ENCODE data around the gene WRNIP1. TPM values are rescaled to one million over a fixed set of nuclear protein-coding genes. Genes with fewer than 3 reads are reported as not detected.

WRNIP1 gene
- total RNA-seq, 1 experiment from 2014 or later, result 78.8 TPM

- POLR2A ChIA-PET, result no interaction called here
Measured at GRCh38 chr6:2749969-2750600, 15.1 kb upstream of the WRNIP1 start.

More at GRCh38 chr6:2749969-2750600, 15.1 kb upstream of the WRNIP1 start:
- H3K27ac ChIP-seq (ENCODE audit: low read depth, low read length), result no peak overlapping the region
- H3K36me3 ChIP-seq (ENCODE audit: control insufficient read depth in 1 of 2, insufficient read depth in 2 of 2, low read length in 2 of 2), result no peaks in the 10 kb centered on the region
- no peaks in the 10 kb centered on the region for H3K27me3 ChIP-seq (ENCODE audit: insufficient read depth, low read length)
- no TSS peak for BruUV-seq (replicated peaks)
- H3K4me2 ChIP-seq (ENCODE audit: low read length), result peak overlapping the region; percentile 56
- H3K9me3 ChIP-seq (ENCODE audit: control insufficient read depth in 1 of 2, insufficient read depth in 1 of 2, low read depth in 1 of 2, low read length in 2 of 2), result no peaks in the 10 kb centered on the region
- no peaks in the 10 kb centered on the region for H3K9me2 ChIP-seq (ENCODE audit: insufficient read depth)
- H3K4me3 ChIP-seq (replicated peaks in 1 of 2; ENCODE audit: low read depth in 1 of 2, low read length in 2 of 2), result 0 out of 4 replicates have a peak overlapping the region, but pooled peaks of 1 of the 2 experiments have one; percentile 15
- RAD21 ChIA-PET (ENCODE audit: low non-redundant PET in 1 of 2, low total read pairs in 2 of 2, uncharacterized antibody in 2 of 2, unreplicated experiment in 2 of 2), result interaction anchor here in 1 of 2 experiments (0.5 to 1.1 kb wide), 2 partner anchors 12 to 1241 kb away, joined by 3 read pairs; no protein-coding TSS in a partner anchor
- ATAC-seq (peak; percentile 84), DNase-seq (ENCODE audit: low read depth, low spot score) (peak; percentile 43)
- CTCF ChIA-PET, result interaction anchor here (0.8 to 2.5 kb wide), 13 partner anchors 8 to 1198 kb away, joined by 3 to 21 read pairs (median 4); partner anchors contain the start of genes SERPINB6 and WRNIP1
- 0 out of 2 replicates have a peak, but pooled peaks have one; percentile 34 for TF ChIP-seq MAX (IDR thresholded peaks at IDR 0.05)
- TF ChIP-seq FOSL1 (IDR thresholded peaks at IDR 0.05; ENCODE audit: low read depth), result peak; percentile 9; the same call in 1 of the 2 replicates
- TF ChIP-seq REST (IDR thresholded peaks at IDR 0.05; ENCODE audit: low read depth), result no peak
- TF ChIP-seq ATF3 (IDR thresholded peaks at IDR 0.05), result no peak
- peak; percentile 61 for TF ChIP-seq RAD21 (IDR thresholded peaks at IDR 0.05; ENCODE audit: low read depth)
- TF ChIP-seq CTCF (IDR thresholded peaks at IDR 0.05 in 2 of 3, conservative IDR thresholded peaks at IDR 0.05 in 1 of 3; ENCODE audit: borderline replicate concordance in 1 of 3, insufficient read depth in 1 of 3, low read depth in 2 of 3, low read length in 2 of 3), result peak; percentile 63 to 82 (median 79)
- peak; percentile 48; the same call in 1 of the 2 replicates for TF ChIP-seq ELF1 (IDR thresholded peaks at IDR 0.05; ENCODE audit: borderline replicate concordance, low read depth)
- peak overlapping the region; percentile 100 for H2AFZ ChIP-seq (ENCODE audit: low read depth, low read length, poor library complexity, severe bottlenecking)
- intact Hi-C loops (cut with micrococcal nuclease), result no loop called here
- H4K20me1 ChIP-seq (ENCODE audit: insufficient read depth), result no peaks in the 10 kb centered on the region
- H3K79me2 ChIP-seq (ENCODE audit: insufficient read depth, low read length), result no peaks in the 10 kb centered on the region
- H3K4me1 ChIP-seq (ENCODE audit: control insufficient read depth in 1 of 2, insufficient read depth in 2 of 2, low read length in 2 of 2), result peaks cover 0 to 9% of the 10 kb centered on the region in 2 experiments; a peak in 2 of 4 replicates
- H3K9ac ChIP-seq (ENCODE audit: low read length), result no peak overlapping the region

Data from HCT116 (cell line).